ENCODE results near the gene ALKBH3. TPM values are rescaled to one million over a fixed set of nuclear protein-coding genes. Genes with fewer than 3 reads are reported as not detected.

Gene ALKBH3
- polyA plus RNA-seq, 1 donor (not counting 4 experiments of a cell fraction or from before 2014, with no cell fraction given) = 42.4 TPM

DNA sequence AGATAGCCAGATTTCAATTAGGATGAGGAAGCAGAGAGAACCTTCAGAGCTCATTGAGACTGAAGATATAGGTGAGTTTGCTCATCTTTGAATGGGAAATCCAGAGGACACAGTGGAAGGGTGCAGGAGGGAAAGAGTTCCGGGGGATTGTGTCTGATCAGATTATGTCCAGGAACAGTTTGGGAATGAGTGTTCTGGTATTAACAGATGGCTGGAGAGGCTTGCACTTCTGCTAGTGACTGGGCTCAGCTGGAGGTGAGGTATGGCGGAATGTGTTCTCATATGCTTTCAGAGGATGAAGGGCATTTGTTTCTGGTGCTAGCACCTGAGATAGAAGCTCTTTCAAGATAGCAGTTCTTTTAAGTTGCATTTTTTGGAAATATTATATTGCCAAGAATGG, 27.6 kb downstream of the ALKBH3 start:
- no peak for FAIRE-seq
- dilution Hi-C loops (cut with MboI; ENCODE audit: extremely low pct_ligation_motif_present, low sequenced_read_pairs) = no loop called here
- Histone ChIP-seq H3K4me2 (ENCODE audit: control insufficient read depth, extremely low read depth, insufficient read depth, low read depth, low read length) (no peak overlapping the region), H3K9me3 (ENCODE audit: control insufficient read depth, low read depth, low read length) (no peaks in the 10 kb centered on the region), H3K4me3 (ENCODE audit: control insufficient read depth in 2 of 3, extremely low read depth in 1 of 3, insufficient read depth in 2 of 3, low read depth in 1 of 3, low read length in 3 of 3) (no peak overlapping the region), H3K79me2 (ENCODE audit: control insufficient read depth, insufficient read depth, low read length) (no peaks in the 10 kb centered on the region), H4K20me1 (ENCODE audit: control insufficient read depth, extremely low read depth, insufficient read depth, low read length) (no peaks in the 10 kb centered on the region), H3K9ac (ENCODE audit: control insufficient read depth, extremely low read depth, insufficient read depth, low read length) (no peak overlapping the region), H3K9me1 (ENCODE audit: control insufficient read depth, extremely low read depth, insufficient read depth, low read length) (peaks cover 2% of the 10 kb centered on the region), H3K27ac (ENCODE audit: control insufficient read depth, insufficient read depth, low read length) (no peak overlapping the region), H3K27me3 (ENCODE audit: control insufficient read depth, extremely low read depth, insufficient read depth, low read length) (no peaks in the 10 kb centered on the region), H2AFZ (ENCODE audit: control insufficient read depth, low read length) (no peak overlapping the region), H3K4me1 (ENCODE audit: control insufficient read depth, extremely low read depth, insufficient read depth, low read length) (peaks cover 15% of the 10 kb centered on the region), H3K36me3 (ENCODE audit: control insufficient read depth in 2 of 2, extremely low read depth in 1 of 2, insufficient read depth in 2 of 2, low read length in 2 of 2) (peaks cover 0 to 9% of the 10 kb centered on the region in 2 experiments)
- no peak for DNase-seq (ENCODE audit: low read depth, low spot score)
- TF ChIP-seq, protein P1, sequence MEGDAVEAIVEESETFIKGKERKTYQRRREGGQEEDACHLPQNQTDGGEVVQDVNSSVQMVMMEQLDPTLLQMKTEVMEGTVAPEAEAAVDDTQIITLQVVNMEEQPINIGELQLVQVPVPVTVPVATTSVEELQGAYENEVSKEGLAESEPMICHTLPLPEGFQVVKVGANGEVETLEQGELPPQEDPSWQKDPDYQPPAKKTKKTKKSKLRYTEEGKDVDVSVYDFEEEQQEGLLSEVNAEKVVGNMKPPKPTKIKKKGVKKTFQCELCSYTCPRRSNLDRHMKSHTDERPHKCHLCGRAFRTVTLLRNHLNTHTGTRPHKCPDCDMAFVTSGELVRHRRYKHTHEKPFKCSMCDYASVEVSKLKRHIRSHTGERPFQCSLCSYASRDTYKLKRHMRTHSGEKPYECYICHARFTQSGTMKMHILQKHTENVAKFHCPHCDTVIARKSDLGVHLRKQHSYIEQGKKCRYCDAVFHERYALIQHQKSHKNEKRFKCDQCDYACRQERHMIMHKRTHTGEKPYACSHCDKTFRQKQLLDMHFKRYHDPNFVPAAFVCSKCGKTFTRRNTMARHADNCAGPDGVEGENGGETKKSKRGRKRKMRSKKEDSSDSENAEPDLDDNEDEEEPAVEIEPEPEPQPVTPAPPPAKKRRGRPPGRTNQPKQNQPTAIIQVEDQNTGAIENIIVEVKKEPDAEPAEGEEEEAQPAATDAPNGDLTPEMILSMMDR (optimal IDR thresholded peaks at IDR 0.05 in 1 of 3, IDR thresholded peaks at IDR 0.05 in 1 of 3, conservative IDR thresholded peaks at IDR 0.05 in 1 of 3; ENCODE audit: extremely low read depth in 1 of 3, insufficient read depth in 2 of 3, low read length in 3 of 3) = no peak
- no peak for TF ChIP-seq EZH2 (IDR thresholded peaks at IDR 0.05; ENCODE audit: low read length)

- H3K9me3 ChIP-seq (ENCODE audit: control insufficient read depth, low read depth, low read length) = no peaks in the 10 kb centered on the region
- no peak overlapping the region for H3K27ac ChIP-seq (ENCODE audit: control insufficient read depth, insufficient read depth, low read length)
- no peak for DNase-seq (ENCODE audit: low read depth, low spot score)
- no peak for FAIRE-seq
- H3K36me3 ChIP-seq (ENCODE audit: control insufficient read depth in 2 of 2, extremely low read depth in 1 of 2, insufficient read depth in 2 of 2, low read length in 2 of 2) = peaks cover 4 to 9% of the 10 kb centered on the region in 2 experiments
- no peak for TF ChIP-seq EZH2 (IDR thresholded peaks at IDR 0.05; ENCODE audit: low read length)
- TF ChIP-seq, protein P1 (optimal IDR thresholded peaks at IDR 0.05 in 1 of 3, IDR thresholded peaks at IDR 0.05 in 1 of 3, conservative IDR thresholded peaks at IDR 0.05 in 1 of 3; ENCODE audit: extremely low read depth in 1 of 3, insufficient read depth in 2 of 3, low read length in 3 of 3) = no peak
- dilution Hi-C loops (cut with MboI; ENCODE audit: extremely low pct_ligation_motif_present, low sequenced_read_pairs) = no loop called here
- H3K4me1 ChIP-seq (ENCODE audit: control insufficient read depth, extremely low read depth, insufficient read depth, low read length) = peaks cover 15% of the 10 kb centered on the region
- no peak overlapping the region for H3K4me2 ChIP-seq (ENCODE audit: control insufficient read depth, extremely low read depth, insufficient read depth, low read depth, low read length)
- no peaks in the 10 kb centered on the region for H3K27me3 ChIP-seq (ENCODE audit: control insufficient read depth, extremely low read depth, insufficient read depth, low read length)
- no peak overlapping the region for H3K4me3 ChIP-seq (ENCODE audit: control insufficient read depth in 2 of 3, extremely low read depth in 1 of 3, insufficient read depth in 2 of 3, low read depth in 1 of 3, low read length in 3 of 3)
- no peaks in the 10 kb centered on the region for H3K79me2 ChIP-seq (ENCODE audit: control insufficient read depth, insufficient read depth, low read length)
- H4K20me1 ChIP-seq (ENCODE audit: control insufficient read depth, extremely low read depth, insufficient read depth, low read length) = no peaks in the 10 kb centered on the region
- no peak overlapping the region for H3K9ac ChIP-seq (ENCODE audit: control insufficient read depth, extremely low read depth, insufficient read depth, low read length)
- no peak overlapping the region for H2AFZ ChIP-seq (ENCODE audit: control insufficient read depth, low read length)
- H3K9me1 ChIP-seq (ENCODE audit: control insufficient read depth, extremely low read depth, insufficient read depth, low read length) = peaks cover 4% of the 10 kb centered on the region
Observed at GRCh38 chr11:43908683-43909082, 28.1 kb downstream of the ALKBH3 start.
